Stromal cell of bone marrow (primary cell): ENCODE measurements around the gene ICAM1.
"Not testable (repeated sequence)": the region's sequence is repeated elsewhere in the genome, so short reads cannot be mapped to it uniquely, and the experiment has no call there.

Source experiments
- DNase-seq: peaks from one replicate; pipeline ENCODE4 v3.0.0-alpha.2; 2012; ENCODE audit warnings: low read depth

Gene ICAM1

DNA sequence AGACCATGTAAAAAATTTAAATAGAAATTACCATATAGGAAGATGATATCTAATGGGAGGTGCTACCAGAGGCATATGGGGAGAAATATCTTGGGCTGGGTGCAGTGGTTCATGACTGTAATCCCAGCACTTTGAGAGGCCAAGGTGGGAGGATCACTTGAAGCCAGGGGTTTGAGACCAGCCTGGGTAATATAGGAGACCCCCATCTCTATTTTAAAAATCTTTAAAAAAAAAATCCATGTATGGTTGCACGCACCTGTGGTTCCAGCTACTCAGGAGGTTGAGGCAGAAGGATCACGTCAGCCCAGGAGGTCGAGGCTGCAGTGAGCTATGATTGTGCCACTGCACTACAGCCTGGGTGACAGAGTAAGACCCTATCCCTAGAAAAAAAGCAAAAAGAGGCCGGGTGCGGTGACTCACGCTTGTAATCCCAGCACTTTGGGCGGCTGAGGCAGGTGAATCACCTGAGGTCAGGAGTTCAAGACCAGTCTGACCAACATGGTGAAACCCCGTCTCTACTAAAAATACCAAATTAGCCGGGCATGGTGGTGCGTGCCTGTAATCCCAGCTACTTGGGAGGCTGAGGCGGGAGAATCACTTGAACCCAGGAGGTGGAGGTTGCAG lies 29.0 kb upstream of the ICAM1 start:
- not testable (repeated sequence) for DNase-seq

DNA sequence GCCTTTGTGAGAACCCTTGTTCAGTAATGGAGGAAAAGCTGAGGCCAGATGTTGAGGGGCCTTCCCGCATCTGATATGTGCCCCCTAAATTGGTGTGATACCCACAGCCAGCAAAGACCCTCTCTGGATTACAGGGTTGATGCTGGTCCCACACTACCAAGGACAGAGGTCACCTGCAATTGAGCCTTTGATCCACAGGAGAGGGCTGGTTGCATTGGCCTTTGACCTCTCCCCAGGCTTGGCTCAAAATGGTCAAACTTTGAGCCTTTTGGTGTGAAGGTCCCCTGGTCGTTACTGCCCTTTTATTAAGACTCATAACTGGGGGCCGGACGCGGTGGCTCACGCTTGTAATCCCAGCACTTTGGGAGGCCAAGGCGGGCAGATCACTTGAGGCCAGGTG lies 27.3 kb upstream of the ICAM1 start:
- no peak for DNase-seq

- no peak for DNase-seq
Measured at GRCh38 chr19:10245189-10245939, 25.6 kb upstream of the ICAM1 start.

DNA sequence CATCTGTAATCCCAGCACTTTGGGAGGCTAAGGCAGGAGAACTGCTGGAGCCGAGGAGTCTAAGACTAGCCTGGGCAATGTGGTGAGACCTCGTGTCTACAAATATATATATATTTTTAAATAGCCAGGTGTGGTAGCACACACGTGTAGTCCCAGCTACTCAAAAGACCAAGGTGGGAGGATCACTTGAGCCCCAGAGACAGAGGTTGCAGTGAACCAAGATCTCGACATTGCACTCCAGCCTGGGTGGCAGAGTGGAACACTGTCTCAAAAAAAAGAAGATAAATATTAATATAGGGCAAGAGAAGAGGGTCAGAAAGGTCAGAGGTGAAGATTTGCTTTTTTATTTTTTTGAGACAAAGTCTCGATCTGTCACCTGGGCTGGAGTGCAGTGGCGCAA lies 24.4 kb upstream of the ICAM1 start:
- DNase-seq = no peak

DNA sequence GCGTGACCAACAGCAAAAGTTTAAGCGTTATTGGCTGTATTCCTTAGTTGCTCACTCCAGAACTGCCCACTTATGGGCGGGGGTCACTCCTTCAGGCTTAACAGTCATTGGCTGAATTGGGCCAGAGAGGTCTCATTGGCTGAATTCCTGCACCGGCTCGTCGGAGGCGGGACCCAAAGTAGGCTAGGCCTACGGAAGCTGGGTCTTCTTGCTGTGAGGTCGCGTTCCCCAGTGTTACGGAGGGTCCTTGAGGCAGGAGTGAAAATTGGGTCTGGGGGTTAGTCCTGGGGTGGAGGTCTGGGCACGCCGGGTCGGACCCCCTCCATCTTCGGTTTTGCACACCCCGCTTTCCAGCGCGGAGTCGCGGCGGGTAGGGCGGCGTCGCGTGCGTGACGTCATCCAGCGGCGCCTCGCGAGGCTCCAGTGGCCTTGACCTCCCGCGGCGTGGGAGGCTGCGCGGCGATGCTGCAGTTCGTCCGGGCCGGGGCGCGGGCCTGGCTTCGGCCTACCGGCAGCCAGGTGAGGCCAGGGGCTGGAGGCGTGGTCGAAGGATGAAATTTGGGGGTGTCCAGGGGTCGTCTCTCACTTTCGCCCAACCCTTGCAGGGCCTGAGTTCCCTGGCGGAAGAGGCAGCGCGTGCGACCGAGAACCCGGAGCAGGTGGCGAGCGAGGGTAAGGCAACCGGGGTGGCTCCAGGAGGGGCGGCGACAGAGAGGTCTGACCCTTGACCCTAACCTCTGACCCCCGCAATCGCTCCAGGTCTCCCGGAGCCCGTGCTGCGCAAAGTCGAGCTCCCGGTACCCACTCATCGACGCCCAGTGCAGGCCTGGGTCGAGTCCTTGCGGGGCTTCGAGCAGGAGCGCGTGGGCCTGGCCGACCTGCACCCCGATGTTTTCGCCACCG lies 18.9 kb upstream of the ICAM1 start, which contains the start of gene MRPL4:
Gene MRPL4 (plus strand): TSS at position 423 of the 903 bp plus-strand sequence. CDS start 40 bp downstream, at position 463.
- DNase-seq = peak; percentile 99

- no peak for DNase-seq
Measured at GRCh38 chr19:10252707-10253106, 18.2 kb upstream of the ICAM1 start.

DNA sequence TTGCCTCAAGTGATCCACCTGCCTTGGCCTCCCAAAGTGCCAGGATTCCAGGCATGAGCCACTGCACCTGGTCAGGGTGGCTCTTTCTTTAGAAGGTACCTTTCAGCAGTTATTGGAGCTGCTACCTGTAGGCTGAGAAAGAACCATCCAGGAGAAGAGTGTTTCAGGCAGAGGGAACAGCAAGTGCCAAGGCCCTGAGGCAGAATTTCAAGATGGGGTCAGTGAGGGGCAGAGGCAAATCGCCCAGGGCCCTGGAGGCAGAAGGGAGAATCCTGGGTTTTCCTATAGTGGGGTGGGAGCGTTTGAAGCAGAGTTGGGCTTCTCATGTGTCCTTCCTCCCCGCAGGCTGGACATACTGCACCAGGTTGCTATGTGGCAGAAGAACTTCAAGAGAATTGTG lies 16.7 kb upstream of the ICAM1 start:
- no peak for DNase-seq

DNA sequence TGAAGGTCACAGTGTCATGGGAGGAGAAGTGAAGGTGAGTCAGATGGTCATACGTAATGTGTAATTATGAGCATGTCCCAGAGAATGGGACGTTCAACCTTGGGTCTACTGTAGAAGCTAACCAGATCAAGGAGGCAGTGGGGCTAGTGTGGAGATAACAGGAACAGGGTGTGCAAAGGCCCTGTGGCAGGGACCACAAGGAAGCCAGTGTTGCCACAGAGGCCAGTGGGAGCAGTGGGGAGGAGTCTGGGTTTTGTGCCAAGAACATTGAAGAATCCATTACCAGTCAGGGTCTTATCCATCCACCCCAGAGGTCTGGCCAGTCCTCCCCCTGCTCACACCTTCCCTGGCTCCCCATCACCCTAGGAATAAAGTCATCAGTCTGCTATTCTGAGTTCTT lies 15.6 kb upstream of the ICAM1 start:
- DNase-seq = no peak

DNA sequence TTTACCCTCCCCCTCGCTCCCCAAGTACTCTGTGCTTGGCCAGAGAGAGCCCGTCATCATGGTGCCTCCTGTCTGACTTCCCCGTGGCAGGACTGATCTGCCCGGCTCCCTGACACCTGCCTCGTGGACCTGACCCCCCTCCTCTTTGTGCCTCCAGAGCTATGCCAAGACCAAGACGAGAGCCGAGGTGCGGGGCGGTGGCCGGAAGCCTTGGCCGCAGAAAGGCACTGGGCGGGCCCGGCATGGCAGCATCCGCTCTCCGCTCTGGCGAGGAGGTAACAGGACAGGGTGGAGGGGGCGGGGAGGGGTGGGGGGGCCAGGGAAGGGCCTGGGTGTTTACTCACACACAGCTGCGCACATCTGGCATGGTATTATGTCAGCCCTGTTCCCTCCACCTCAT lies 14.4 kb upstream of the ICAM1 start:
- no peak for DNase-seq

DNA sequence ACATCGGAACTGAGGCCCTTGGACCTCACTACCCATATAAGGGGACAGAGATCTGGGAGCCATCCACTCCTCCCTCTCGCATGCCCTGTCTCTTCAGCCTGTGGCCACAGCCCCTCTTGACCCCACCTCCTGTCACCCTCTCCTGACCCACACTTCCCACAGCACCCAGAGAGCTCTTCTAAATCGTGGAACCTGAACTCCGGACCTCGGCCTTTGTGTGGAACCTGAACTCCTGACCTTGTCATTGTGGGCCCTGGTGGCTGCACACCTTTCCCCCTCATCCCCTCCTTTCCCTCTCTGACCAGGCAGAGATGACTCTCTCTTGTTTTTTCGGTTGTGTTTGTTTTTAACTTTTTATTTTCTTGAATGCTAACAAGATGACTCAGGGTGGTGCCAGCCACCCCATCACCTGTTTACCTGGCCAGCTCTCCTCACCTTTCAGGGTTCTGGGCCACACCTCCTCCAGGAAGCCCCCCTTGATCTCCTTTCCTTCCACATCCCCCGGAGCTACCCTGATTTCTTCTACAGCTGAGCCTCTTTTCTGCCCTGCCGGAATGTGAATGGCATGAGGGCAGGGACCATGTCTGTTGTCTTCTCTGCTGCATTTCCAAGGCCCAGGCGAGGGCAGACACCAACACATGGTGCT lies 13.8 kb upstream of the ICAM1 start:
- no peak for DNase-seq

DNA sequence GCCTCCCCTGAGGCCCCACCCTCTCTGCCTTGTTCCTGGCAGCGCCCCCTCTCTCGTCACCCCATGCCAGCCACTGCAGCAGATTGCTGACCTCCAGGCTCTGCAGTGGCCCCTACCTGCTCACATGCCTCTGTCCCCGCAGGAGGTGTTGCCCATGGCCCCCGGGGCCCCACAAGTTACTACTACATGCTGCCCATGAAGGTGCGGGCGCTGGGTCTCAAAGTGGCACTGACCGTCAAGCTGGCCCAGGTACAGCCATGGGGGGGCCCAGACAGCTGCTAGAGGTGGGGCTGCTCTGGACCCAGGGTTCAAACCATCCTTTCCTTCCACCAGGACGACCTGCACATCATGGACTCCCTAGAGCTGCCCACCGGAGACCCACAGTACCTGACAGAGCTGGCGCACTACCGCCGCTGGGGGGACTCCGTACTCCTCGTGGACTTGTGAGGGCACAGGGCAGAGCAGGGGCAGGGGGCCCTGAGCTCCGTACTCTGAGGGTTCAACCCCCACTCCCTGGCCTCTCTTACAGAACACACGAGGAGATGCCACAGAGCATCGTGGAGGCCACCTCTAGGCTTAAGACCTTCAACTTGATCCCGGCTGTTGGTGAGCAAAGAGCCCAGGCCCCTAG lies 12.7 kb upstream of the ICAM1 start:
- DNase-seq = no peak

GRCh38 chr19:10259162-10259905 lies 11.6 kb upstream of the ICAM1 start:
- DNase-seq = peak; percentile 55

DNA sequence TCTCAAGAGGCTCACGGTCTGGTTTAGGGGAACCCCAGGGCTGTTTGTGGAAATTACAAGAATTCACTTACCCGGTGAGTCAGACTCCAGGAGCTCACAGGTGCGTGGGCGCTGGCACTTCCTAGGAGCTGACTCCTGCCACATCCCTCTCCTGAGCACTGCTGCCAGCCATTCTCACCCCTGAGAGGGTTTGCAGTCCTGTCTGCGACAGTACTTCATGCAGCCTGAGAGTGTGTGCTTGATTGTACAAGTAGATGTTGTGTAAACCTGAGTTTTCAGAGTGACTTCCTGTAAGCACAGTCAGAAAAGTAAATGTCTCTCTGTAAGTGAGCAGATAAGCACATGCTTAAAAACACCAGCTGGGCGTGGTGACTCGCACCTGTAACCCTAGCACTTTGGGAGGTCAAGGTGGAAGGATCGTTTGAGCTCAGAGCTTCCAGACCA lies 10.8 kb upstream of the ICAM1 start:
- DNase-seq = no peak

GRCh38 chr19:10262771-10263170 lies 8.1 kb upstream of the ICAM1 start:
- no peak for DNase-seq

- DNase-seq = no peak
Measured at GRCh38 chr19:10266706-10267105, 4.2 kb upstream of the ICAM1 start.

DNA sequence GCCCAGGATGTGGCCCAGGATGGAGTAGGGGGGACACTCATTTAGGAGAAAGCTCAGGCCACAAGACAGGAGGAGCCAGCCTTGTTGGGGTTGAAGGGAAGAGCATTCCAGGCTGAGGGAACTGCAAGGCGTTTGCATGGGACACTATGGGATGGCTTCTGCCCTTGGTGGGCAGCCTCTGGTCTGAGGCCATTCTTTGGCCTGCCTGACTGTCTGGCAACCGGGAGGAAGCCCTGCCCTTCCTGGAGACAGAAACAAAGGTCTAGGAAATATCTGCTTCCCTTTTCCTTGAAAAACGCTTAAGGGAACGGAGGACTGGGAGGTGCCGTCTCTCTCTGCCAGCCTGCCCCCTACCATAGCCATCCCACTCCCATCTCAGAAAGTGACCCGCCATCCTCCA lies 2.8 kb upstream of the ICAM1 start:
- no peak for DNase-seq

DNA sequence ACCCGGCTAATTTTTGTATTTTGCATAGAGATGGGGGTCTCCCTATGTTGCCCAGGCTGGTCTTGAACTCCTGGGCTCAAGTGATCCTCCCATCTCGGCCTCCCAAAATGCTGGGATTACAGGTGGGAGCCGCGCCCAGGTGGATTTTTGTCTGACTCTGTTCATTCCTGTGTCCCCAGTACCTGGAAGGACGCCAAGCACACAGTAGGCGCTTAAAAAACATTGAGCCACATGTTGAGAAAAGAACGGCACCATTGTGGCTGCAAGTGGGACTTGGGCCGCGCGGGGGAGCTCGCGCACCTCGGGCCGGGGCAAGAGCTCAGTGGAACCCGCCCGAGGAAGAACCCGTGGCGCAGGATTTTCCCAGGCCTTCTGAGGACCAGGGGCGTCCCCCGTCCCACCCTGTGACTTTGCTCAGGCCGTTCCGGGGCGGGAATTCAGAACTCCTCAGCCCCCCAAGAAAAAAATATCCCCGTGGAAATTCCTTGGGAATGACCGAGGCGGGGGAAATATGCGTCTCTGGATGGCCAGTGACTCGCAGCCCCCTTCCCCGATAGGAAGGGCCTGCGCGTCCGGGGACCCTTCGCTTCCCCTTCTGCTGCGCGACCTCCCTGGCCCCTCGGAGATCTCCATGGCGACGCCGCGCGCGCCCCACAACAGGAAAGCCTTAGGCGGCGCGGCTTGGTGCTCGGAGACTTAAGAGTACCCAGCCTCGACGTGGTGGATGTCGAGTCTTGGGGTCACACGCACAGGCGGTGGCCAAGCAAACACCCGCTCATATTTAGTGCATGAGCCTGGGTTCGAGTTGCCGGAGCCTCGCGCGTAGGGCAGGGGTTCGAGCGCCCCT lies 1.4 kb upstream of the ICAM1 start:
- peak; percentile 39 for DNase-seq

GRCh38 chr19:10270180-10270615 lies 722 bp upstream of the ICAM1 start:
- DNase-seq = no peak

DNA sequence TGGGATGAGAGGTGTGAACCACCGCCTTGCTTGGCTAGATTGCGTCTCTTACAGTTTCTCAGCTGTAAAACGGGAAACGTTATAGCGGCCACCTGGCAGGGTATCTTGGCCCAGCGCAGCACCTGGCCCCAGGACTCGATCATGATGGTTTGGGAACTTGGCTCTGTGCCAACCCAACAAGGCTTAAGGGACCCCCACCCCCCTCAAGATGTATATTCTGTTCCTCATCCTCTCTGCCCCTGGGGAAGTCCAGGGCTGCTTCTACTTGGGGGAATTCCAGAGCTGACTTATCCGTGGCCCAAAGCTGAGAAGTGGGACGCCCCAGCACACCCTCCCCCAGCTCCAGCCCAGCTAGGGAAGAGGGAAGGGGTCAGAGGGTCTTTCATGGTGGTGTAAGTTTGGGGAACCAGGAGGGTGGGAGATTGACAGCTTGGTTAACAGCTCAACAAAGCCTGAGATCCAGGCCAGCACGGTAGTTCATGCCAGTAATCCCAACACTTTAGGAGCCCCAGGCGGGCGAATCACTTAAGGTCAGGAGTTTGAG lies 695 bp downstream of the ICAM1 start:
- DNase-seq = no peak

GRCh38 chr19:10274589-10274988 lies 3.7 kb downstream of the ICAM1 start:
- DNase-seq = no peak
